GM18951 (cell line): ENCODE results near the gene TMCC1.

Experiments
- POLR2A ChIP-seq: IDR thresholded peaks from 4 replicates; pipeline ENCODE4 v1.6.1; 2011; ENCODE audit warnings: mild to moderate bottlenecking; ENCODE audit not compliant: insufficient read length, insufficient read depth; ENCODE audit errors: extremely low read depth
- in situ Hi-C: fragments of 300-500 bp; cut with MboI; formaldehyde crosslinking; loops from one replicate; pipeline ENCODE4 v1.12.0; 2022; ENCODE audit warnings: low sequenced_read_pairs, mixed read lengths, inconsistent platforms; ENCODE audit not compliant: unreplicated experiment

TMCC1 gene

GRCh38 chr3:129812589-129812988 is 80.9 kb downstream of the TMCC1 start:
- in situ Hi-C loops = no loop called here

GRCh38 chr3:129809297-129809696 is 84.2 kb downstream of the TMCC1 start:
- in situ Hi-C loops = no loop called here
- no peak for TF ChIP-seq POLR2A

More at GRCh38 chr3:129812589-129812988, 80.9 kb downstream of the TMCC1 start:
- no peak for TF ChIP-seq POLR2A

- no peak for TF ChIP-seq POLR2A
- in situ Hi-C loops = no loop called here
These were observed 97.4 kb downstream of the TMCC1 start for GRCh38 chr3:129796146-129796545.

GRCh38 chr3:129795186-129796010 is 98.1 kb downstream of the TMCC1 start:
- in situ Hi-C loops = no loop called here
- no peak for TF ChIP-seq POLR2A

GRCh38 chr3:129794311-129795185 is 99.0 kb downstream of the TMCC1 start:
- in situ Hi-C loops = no loop called here
- TF ChIP-seq POLR2A = no peak

- TF ChIP-seq POLR2A = no peak
- in situ Hi-C loops = no loop called here
These were observed 99.6 kb downstream of the TMCC1 start for GRCh38 chr3:129793942-129794310.

- TF ChIP-seq POLR2A = no peak
- in situ Hi-C loops = no loop called here
These were observed 100.2 kb downstream of the TMCC1 start for GRCh38 chr3:129793319-129793718.

- no peak for TF ChIP-seq POLR2A
- in situ Hi-C loops = no loop called here
These were observed 110.0 kb downstream of the TMCC1 start for GRCh38 chr3:129783470-129783869.

GRCh38 chr3:129778871-129779270 is 114.6 kb downstream of the TMCC1 start:
- in situ Hi-C loops = no loop called here
- TF ChIP-seq POLR2A = no peak

- no peak for TF ChIP-seq POLR2A
- in situ Hi-C loops = no loop called here
These were observed 115.7 kb downstream of the TMCC1 start for GRCh38 chr3:129777806-129778205.

- in situ Hi-C loops = no loop called here
These were observed 117.6 kb downstream of the TMCC1 start for GRCh38 chr3:129775870-129776269.

GRCh38 chr3:129773691-129774663 is 119.5 kb downstream of the TMCC1 start:
- in situ Hi-C loops = no loop called here
- no peak for TF ChIP-seq POLR2A

More at GRCh38 chr3:129775870-129776269, 117.6 kb downstream of the TMCC1 start:
- no peak for TF ChIP-seq POLR2A
